HepG2 (cell line): ENCODE data around the gene TLN1. TPM values are rescaled to one million over a fixed set of nuclear protein-coding genes. Genes with fewer than 3 reads are reported as not detected.

Experiments
- ELF1 ChIP-seq: sonication (generic); formaldehyde crosslinking; IDR thresholded peaks from 2 replicates; pipeline ENCODE4 v1.4.0; 2020; ENCODE audit warnings: missing genetic modification reagents
- HOXD1 ChIP-seq: sonication (generic); formaldehyde crosslinking; IDR thresholded peaks from 2 replicates; pipeline ENCODE4 v1.5.0; 2020; ENCODE audit warnings: missing genetic modification reagents
- IKZF1 ChIP-seq: fragments of 450-650 bp; IDR thresholded peaks from 2 replicates; pipeline ENCODE4 v1.7.1; 2016
- MEIS1 ChIP-seq: sonication (generic); formaldehyde crosslinking; IDR thresholded peaks from 2 replicates; pipeline ENCODE4 v1.9.0; 2021; ENCODE audit warnings: mild to moderate bottlenecking, missing genetic modification reagents, moderate library complexity, borderline replicate concordance
- NR2F2 ChIP-seq: IDR thresholded peaks from 2 replicates; pipeline ENCODE4 v1.6.1; 2012; ENCODE audit warnings: low read depth, inconsistent platforms, borderline replicate concordance
- RXRA ChIP-seq: sonication (generic); formaldehyde crosslinking; IDR thresholded peaks from 2 replicates; pipeline ENCODE4 v1.5.1; 2020; ENCODE audit warnings: missing genetic modification reagents
- ZFAT ChIP-seq: sonication (generic); formaldehyde crosslinking; conservative IDR thresholded peaks from 2 replicates; pipeline ENCODE4 v1.8.1; 2023; ENCODE audit warnings: missing genetic modification reagents, inconsistent platforms
- ZFP36L1 ChIP-seq: sonication (generic); formaldehyde crosslinking; IDR thresholded peaks from 2 replicates; pipeline ENCODE4 v1.8.0; 2022; ENCODE audit warnings: mild to moderate bottlenecking, missing genetic modification reagents, moderate library complexity
- ZKSCAN1 ChIP-seq: fragments of 150-350 bp; IDR thresholded peaks from 2 replicates; pipeline ENCODE4 v1.6.1; 2014; ENCODE audit warnings: low read length
- ZNF10 ChIP-seq: sonication (generic); formaldehyde crosslinking; IDR thresholded peaks from 2 replicates; pipeline ENCODE4 v1.4.0; 2020; ENCODE audit warnings: mild to moderate bottlenecking, low read depth, missing genetic modification reagents, borderline replicate concordance
- ZNF121 ChIP-seq: sonication (generic); formaldehyde crosslinking; IDR thresholded peaks from 2 replicates; pipeline ENCODE4 v1.5.0; 2020; ENCODE audit warnings: mild to moderate bottlenecking, missing genetic modification reagents
- ZNF251 ChIP-seq: sonication (generic); formaldehyde crosslinking; IDR thresholded peaks from 2 replicates; pipeline ENCODE4 v1.9.0; 2021; ENCODE audit warnings: mild to moderate bottlenecking, missing genetic modification reagents
- ZNF615 ChIP-seq: sonication (generic); formaldehyde crosslinking; IDR thresholded peaks from 2 replicates; pipeline ENCODE4 v1.5.0; 2020; ENCODE audit warnings: mild to moderate bottlenecking, missing genetic modification reagents, borderline replicate concordance
- ZNF644 ChIP-seq: IDR thresholded peaks from 2 replicates; pipeline ENCODE4 v1.6.1; 2016; ENCODE audit warnings: low read depth
- ZNF746 ChIP-seq: sonication (generic); formaldehyde crosslinking; IDR thresholded peaks from 2 replicates; pipeline ENCODE4 v1.8.0; 2022; ENCODE audit warnings: mild to moderate bottlenecking, missing genetic modification reagents
- ZNF75D ChIP-seq: sonication (generic); formaldehyde crosslinking; IDR thresholded peaks from 2 replicates; pipeline ENCODE4 v1.8.1; 2023; ENCODE audit warnings: missing genetic modification reagents, mild to moderate bottlenecking, borderline replicate concordance
- polyA plus RNA-seq, 8 experiments: library from polyadenylated mRNA; depleted of rRNA in 3 of 8; stranded (reverse) in 7 of 8; unstranded in 1 of 8; fragments of >200 nt; fragmentation: Illumina TruSeq in 4 of 8; extraction: Trizol in 4 of 8; gene quantifications; 2 replicates each; pipeline versions ENCODE4 v1.2.1 to v1.2.3, GENCODE V29; 2011 to 2016; ENCODE audit warnings: low read depth in 4 of 8, missing spikeins in 1 of 8, mixed read lengths in 1 of 8; ENCODE audit not compliant: insufficient read depth in 1 of 8
- total RNA-seq, 5 experiments: library from RNA; depleted of rRNA; stranded (reverse); fragments of >200 nt; fragmentation: Illumina TruSeq; extraction: Trizol; gene quantifications; 2 replicates each; pipeline ENCODE4 v1.2.3, GENCODE V29; 2016; ENCODE audit warnings: low read depth in 1 of 5
- TF ChIP-seq, protein P1 (sequence below), 2 experiments: sonication (generic) in 1 of 2; formaldehyde crosslinking in 1 of 2; IDR thresholded peaks; 2 replicates each; pipeline versions ENCODE4 v1.6.1 to v1.9.0; 2014 to 2022; ENCODE audit warnings: antibody characterized with exemption in 1 of 2, borderline replicate concordance in 1 of 2, inconsistent platforms in 1 of 2, low read depth in 1 of 2, missing genetic modification reagents in 1 of 2
- TF ChIP-seq, protein P2 (sequence below): sonication (generic); formaldehyde crosslinking; IDR thresholded peaks from 2 replicates; pipeline ENCODE4 v1.5.0; 2020; ENCODE audit warnings: mild to moderate bottlenecking, low read depth, missing genetic modification reagents, borderline replicate concordance
- TF ChIP-seq, protein P3 (sequence below): IDR thresholded peaks from 2 replicates; pipeline ENCODE4 v1.6.1; 2016; ENCODE audit warnings: mild to moderate bottlenecking, missing biosample characterization, missing genetic modification reagents
- TF ChIP-seq, protein P4 (sequence below): sonication (generic); formaldehyde crosslinking; IDR thresholded peaks from 2 replicates; pipeline ENCODE4 v1.4.0; 2020; ENCODE audit warnings: low read depth, missing genetic modification reagents

The TLN1 gene
- total and polyA plus RNA-seq, 2 of the 13 experiments (the other 11 are each of a cell fraction or from before 2014, with no cell fraction given) = 35.2 to 51.8 TPM

DNA sequence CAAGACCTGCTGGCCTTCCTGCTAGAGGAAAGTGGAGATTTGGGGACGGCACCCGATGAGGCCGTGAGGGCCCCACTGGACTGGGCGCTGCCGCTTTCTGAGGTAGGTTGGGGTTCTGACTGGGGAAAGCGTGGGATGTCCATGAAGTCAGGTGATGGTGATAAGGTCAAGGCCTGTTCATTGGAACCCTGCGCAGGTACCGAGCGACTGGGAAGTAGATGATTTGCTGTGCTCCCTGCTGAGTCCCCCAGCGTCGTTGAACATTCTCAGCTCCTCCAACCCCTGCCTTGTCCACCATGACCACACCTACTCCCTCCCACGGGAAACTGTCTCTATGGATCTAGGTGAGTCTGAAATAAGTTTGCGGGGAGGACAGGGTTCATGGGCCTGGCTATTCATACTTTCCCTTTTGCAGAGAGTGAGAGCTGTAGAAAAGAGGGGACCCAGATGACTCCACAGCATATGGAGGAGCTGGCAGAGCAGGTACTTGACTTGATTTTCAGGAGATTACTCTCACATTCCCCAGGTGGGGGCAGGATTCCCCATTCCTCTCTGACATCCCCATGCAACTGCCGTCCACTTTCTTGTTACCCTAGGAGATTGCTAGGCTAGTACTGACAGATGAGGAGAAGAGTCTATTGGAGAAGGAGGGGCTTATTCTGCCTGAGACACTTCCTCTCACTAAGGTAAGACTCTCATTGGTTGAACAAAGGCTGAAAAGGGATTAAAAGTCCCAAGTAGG lies 976 bp upstream of the TLN1 start (continued):
- TF ChIP-seq, protein P1, sequence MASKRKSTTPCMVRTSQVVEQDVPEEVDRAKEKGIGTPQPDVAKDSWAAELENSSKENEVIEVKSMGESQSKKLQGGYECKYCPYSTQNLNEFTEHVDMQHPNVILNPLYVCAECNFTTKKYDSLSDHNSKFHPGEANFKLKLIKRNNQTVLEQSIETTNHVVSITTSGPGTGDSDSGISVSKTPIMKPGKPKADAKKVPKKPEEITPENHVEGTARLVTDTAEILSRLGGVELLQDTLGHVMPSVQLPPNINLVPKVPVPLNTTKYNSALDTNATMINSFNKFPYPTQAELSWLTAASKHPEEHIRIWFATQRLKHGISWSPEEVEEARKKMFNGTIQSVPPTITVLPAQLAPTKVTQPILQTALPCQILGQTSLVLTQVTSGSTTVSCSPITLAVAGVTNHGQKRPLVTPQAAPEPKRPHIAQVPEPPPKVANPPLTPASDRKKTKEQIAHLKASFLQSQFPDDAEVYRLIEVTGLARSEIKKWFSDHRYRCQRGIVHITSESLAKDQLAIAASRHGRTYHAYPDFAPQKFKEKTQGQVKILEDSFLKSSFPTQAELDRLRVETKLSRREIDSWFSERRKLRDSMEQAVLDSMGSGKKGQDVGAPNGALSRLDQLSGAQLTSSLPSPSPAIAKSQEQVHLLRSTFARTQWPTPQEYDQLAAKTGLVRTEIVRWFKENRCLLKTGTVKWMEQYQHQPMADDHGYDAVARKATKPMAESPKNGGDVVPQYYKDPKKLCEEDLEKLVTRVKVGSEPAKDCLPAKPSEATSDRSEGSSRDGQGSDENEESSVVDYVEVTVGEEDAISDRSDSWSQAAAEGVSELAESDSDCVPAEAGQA (IDR thresholded peaks at IDR 0.05; ENCODE audit: low read depth) = no peak
- TF ChIP-seq, protein P1 (CRISPR knock-in tag; IDR thresholded peaks at IDR 0.05; ENCODE audit: borderline replicate concordance) = no peak
- TF ChIP-seq HOXD1 (CRISPR knock-in tag) (no peak), ZNF75D (CRISPR knock-in tag) (no peak), ZKSCAN1 (no peak), MEIS1 (CRISPR knock-in tag) (no peak), ZNF644 (CRISPR knock-in tag) (no peak), ELF1 (CRISPR knock-in tag) (no peak), NR2F2 (no peak), ZFAT (CRISPR knock-in tag) (no peak), RXRA (CRISPR knock-in tag) (0 out of 2 replicates have a peak, but pooled peaks have one; percentile 3), ZNF121 (CRISPR knock-in tag) (no peak), ZNF251 (CRISPR knock-in tag) (no peak), ZNF615 (no peak), ZFP36L1 (CRISPR knock-in tag) (no peak), ZNF10 (CRISPR knock-in tag) (no peak), ZNF746 (CRISPR knock-in tag) (no peak), IKZF1 (no peak)
- TF ChIP-seq, protein P2, sequence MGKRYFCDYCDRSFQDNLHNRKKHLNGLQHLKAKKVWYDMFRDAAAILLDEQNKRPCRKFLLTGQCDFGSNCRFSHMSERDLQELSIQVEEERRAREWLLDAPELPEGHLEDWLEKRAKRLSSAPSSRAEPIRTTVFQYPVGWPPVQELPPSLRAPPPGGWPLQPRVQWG (CRISPR knock-in tag) = no peak
- TF ChIP-seq, protein P3, sequence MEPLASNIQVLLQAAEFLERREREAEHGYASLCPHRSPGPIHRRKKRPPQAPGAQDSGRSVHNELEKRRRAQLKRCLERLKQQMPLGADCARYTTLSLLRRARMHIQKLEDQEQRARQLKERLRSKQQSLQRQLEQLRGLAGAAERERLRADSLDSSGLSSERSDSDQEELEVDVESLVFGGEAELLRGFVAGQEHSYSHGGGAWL (CRISPR knock-in tag) = no peak
- TF ChIP-seq, protein P4, sequence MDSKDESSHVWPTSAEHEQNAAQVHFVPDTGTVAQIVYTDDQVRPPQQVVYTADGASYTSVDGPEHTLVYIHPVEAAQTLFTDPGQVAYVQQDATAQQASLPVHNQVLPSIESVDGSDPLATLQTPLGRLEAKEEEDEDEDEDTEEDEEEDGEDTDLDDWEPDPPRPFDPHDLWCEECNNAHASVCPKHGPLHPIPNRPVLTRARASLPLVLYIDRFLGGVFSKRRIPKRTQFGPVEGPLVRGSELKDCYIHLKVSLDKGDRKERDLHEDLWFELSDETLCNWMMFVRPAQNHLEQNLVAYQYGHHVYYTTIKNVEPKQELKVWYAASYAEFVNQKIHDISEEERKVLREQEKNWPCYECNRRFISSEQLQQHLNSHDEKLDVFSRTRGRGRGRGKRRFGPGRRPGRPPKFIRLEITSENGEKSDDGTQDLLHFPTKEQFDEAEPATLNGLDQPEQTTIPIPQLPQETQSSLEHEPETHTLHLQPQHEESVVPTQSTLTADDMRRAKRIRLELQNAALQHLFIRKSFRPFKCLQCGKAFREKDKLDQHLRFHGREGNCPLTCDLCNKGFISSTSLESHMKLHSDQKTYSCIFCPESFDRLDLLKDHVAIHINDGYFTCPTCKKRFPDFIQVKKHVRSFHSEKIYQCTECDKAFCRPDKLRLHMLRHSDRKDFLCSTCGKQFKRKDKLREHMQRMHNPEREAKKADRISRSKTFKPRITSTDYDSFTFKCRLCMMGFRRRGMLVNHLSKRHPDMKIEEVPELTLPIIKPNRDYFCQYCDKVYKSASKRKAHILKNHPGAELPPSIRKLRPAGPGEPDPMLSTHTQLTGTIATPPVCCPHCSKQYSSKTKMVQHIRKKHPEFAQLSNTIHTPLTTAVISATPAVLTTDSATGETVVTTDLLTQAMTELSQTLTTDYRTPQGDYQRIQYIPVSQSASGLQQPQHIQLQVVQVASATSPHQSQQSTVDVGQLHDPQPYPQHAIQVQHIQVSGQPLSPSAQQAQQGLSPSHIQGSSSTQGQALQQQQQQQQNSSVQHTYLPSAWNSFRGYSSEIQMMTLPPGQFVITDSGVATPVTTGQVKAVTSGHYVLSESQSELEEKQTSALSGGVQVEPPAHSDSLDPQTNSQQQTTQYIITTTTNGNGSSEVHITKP (CRISPR knock-in tag) = no peak
